ENCODE measurements around the gene CNTROB.

Gene CNTROB

DNA sequence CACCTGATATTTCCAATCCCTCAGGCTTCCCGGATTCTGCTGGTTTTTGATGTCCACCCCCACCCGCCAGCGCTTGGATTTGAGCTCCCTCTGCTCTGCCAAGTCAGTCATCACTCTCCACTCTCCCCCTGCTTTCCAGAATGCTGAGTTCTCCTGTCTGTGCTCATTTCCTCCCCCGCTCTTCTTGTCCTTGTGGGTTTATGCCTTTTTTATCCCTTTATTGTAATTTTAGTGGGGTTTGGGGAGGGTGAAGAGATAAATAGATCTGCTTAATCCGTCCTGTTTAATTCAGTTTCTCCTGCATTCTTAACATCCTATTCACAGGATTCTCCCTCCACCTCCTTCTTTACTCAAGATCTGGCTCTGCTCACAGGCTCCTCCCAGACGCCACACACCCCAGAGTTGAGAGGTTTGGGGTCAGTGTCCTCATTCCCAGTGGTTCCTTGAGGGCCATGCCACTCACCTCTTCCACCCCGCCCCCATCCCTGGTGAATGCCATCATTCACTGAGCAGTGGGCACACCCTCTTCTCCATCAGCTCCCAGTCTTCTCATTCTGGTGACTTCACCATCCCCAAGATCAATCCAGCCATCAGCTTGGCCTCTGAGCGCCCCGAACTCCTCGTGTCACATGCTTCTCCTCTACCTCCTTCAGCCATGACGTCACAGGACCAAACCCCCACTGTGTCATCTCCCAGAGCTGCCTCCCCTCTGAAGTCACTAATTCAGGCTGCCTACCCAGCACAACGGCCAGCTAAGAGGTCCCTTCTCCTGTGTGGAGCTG is 55.3 kb downstream of the CNTROB start:
- no peak for DNase-seq

DNA sequence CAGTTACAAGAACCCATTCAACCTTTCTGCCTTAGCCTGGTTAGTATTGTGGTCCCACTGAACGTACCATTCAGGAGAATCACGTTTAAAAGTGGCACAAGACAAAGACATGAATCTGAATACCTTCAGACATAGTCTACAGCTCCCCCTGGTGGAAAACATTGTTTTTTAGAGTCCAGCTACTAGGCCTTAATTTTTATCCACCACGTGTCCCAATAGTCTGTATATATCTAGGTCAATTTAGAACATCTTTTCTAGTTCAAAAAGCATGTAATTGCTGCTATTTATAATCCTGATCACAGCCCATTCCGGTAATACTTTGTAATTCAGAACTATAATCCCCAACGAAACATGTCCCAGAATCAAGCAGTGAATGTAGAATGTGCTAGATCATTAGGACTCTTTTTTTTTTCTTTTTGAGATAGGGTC is 56.8 kb downstream of the CNTROB start:
- peak; percentile 93 for DNase-seq

DNA sequence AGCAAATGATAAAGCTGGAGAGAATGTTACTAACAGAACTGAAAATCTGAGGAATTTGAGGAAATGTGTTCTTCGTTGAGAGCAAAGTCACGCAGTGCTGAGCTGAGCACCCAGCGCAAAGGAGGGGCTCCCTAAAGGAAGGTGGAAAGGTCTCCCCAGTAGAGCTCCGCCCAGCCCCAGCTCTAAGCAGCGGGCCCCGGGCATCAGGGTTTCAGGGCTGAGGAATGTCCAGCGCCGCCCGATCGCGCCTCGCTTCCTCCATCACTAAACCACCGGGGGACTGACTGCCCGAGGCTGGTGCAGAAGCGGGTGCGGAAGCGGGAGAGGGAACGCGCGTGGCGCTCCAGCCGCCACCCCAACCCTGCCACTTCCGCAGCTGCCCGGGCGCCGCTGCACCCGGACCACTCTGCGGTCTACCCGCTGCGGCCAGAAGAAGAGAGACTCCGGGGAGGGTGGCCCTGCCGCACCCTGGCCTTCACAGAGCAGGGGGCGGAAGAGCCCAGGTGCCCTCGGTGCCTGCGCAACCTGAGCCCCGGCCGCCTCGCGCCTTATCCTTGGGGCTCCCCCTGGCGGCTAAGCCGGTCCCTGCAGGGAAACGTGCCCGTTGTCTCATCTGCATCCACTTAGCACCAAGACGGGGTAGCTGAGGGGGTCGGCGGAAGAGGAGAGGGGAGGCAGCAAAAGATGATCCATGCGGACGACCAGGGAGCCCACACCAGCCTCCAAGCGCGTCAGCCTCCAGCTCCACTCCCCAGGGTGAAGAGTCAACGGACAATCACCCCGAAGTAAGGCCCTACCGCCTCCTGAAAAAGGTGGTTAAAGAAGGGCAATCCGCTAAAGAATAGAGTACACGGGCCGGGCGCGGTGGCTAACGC is 58.0 kb downstream of the CNTROB start:
- DNase-seq: peak; percentile 96

DNA sequence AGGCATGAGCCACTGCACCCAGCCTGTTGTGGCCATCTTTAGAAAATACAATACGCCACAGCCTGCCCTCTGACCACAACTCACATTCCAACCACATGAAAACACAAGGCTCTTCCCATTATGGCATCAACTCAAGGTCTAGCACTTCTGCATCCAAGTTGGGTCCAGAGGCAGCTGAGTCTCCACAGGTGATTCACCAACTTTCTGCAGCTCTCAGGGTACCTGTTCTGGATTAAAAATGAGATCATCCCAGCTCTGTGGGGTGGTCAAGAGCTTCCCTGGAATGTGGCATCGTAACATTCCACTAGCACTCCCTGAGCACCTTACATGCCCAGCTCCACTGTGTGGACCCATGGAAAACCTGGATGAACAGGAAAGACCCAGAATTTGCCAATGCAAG is 60.5 kb downstream of the CNTROB start:
- DNase-seq: no peak

DNA sequence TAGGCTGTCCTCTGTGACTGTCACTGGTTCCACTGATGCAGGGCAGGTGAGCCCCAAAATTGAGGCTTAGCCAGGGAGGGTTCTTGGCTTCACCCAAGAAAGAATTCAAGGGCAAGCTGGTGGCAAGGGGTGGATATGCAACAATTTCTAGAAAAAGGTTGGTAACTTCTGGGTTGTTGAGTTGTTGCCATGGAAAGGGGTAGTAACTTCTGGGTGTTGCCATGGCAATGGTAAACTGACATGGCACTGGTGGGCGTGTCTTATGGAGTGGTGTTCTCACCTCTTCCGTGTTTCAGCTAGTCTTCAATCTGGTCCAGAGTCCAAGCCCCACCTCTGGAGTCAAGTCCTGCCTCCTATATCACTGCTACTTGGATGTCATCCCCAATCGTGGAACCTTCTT is 60.9 kb downstream of the CNTROB start:
- DNase-seq: peak; percentile 20

DNA sequence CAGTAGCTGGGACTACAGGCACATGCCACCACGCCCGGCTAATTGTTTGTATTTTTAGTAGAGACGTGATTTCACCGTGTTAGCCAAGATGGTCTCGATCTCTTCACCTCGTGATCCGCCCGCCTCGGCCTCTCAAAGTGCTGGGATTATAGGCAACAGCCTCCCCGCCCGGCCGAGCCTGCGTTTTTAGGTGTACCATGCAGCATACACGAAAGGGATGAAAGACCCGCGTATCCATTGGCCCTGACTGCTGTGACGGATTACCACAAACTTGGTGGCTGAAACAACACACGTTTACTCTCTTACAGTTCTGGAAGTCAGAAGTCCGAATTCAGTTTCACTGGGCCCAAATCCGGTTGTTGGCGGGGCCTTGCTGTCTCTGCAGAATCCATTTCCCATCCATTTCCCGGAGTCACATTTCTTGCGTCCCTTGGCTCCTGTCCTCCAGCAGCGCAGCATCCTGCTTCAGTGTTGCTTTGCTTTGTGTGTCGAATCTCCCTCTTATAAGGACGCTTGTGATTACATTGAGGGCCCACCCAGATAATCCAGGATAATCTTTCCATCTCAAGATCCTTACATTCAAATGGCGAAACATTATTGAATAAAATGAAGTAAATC is 62.1 kb downstream of the CNTROB start:
- no peak for DNase-seq

DNA sequence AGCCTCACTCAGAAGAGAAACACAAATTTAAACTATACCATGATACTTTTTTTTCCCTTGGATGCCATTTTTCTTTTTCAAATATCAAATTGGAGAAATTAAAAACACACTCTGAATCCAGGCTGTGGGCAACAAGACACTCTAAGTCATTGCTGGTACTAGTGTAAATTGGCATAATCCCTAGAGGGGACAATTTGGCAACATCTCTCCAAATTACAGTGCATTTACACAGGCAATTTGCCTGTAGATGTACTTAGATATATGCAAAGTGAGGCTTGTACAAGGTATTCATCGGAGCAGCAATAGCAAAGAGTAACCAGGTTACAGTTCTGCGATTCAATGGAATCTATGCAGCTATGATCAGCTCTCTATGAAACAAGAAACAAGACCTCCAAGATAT is 63.7 kb downstream of the CNTROB start:
- DNase-seq: no peak

DNA sequence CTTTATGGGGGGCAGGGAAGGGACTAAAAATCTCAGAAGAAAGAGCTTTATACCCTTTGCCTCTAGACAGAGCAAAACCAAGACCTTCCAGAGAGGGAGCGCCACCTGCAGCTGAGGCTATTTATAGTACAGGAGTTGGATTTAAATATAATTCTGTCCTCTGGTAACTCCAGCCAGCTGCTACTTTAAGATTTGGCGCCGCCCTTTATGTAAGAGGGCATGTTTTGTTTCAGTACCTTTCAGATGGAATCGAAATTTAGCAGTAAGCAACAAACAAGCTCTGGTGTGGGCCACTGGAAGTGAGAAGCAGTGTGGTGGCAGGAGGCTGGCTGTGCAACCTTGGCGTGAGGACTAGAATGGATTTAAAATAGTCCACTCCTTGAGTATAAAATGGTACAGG is 65.2 kb downstream of the CNTROB start:
- DNase-seq: peak; percentile 47
